Neural progenitor cell (in vitro differentiated cells): ENCODE data around the gene OVOL1. TPM values are rescaled to one million over a fixed set of nuclear protein-coding genes. Genes with fewer than 3 reads are reported as not detected.

Experiments
- DNase-seq: peaks from one replicate; pipeline ENCODE4 v3.0.0-alpha.2; 2016; ENCODE audit warnings: low spot score
- H2AFZ ChIP-seq: fragments of 200-600 bp; sonication (generic); replicated peaks from 2 replicates; pipeline ENCODE4 v1.6.1; 2016; ENCODE audit warnings: antibody characterized with exemption
- H3F3A ChIP-seq: fragments of 200-600 bp; sonication (generic); 2 replicates; pipeline ENCODE4 v1.6.1; 2016; ENCODE audit warnings: antibody characterized with exemption, low read depth
- H3K27ac ChIP-seq: fragments of 200-600 bp; sonication (generic); 2 replicates; pipeline ENCODE4 v1.5.1; 2016; ENCODE audit warnings: mild to moderate bottlenecking
- H3K27me3 ChIP-seq: fragments of 200-600 bp; sonication (generic); 2 replicates; pipeline ENCODE4 v1.6.1; 2016; ENCODE audit warnings: mild to moderate bottlenecking, moderate library complexity
- H3K36me3 ChIP-seq: fragments of 200-600 bp; sonication (generic); 2 replicates; pipeline ENCODE4 v1.5.1; 2016
- H3K4me1 ChIP-seq: fragments of 200-600 bp; sonication (generic); 2 replicates; pipeline ENCODE4 v1.6.1; 2016; ENCODE audit warnings: mixed run types
- H3K4me2 ChIP-seq: fragments of 200-600 bp; sonication (generic); 2 replicates; pipeline ENCODE4 v1.6.1; 2016
- H3K4me3 ChIP-seq: fragments of 200-600 bp; sonication (generic); 2 replicates; pipeline ENCODE4 v1.5.1; 2016
- H3K79me2 ChIP-seq: fragments of 200-600 bp; sonication (generic); 2 replicates; pipeline ENCODE4 v1.6.1; 2016; ENCODE audit warnings: low read depth
- H3K9ac ChIP-seq: fragments of 200-600 bp; sonication (generic); 2 replicates; pipeline ENCODE4 v1.6.1; 2016
- H3K9me3 ChIP-seq: fragments of 200-600 bp; sonication (generic); 2 replicates; pipeline ENCODE4 v1.5.1; 2016; ENCODE audit warnings: low read depth
- H4K20me1 ChIP-seq: fragments of 200-600 bp; sonication (generic); 2 replicates; pipeline ENCODE4 v1.6.1; 2016; ENCODE audit warnings: low read depth
- H3K27ac Mint-ChIP-seq: 3 replicates; pipeline ENCODE4 v1.8.0; 2021; ENCODE audit warnings: mixed read lengths
- H3K27me3 Mint-ChIP-seq: 2 replicates; pipeline ENCODE4 v1.8.0; 2022; ENCODE audit warnings: low read depth, mild to moderate bottlenecking, inconsistent platforms, moderate library complexity, mixed read lengths; ENCODE audit not compliant: insufficient read depth
- H3K36me3 Mint-ChIP-seq: 3 replicates; pipeline ENCODE4 v1.8.0; 2021; ENCODE audit warnings: mixed read lengths
- H3K4me1 Mint-ChIP-seq: 3 replicates; pipeline ENCODE4 v1.8.0; 2021; ENCODE audit warnings: mixed read lengths
- H3K4me3 Mint-ChIP-seq: 3 replicates; pipeline ENCODE4 v1.8.0; 2021; ENCODE audit warnings: mild to moderate bottlenecking, moderate library complexity, mixed read lengths
- H3K9me3 Mint-ChIP-seq: 3 replicates; pipeline ENCODE4 v1.8.0; 2020; ENCODE audit warnings: mixed read lengths
- EZH2 ChIP-seq: fragments of 200-600 bp; sonication (generic); IDR thresholded peaks from 2 replicates; pipeline ENCODE4 v1.6.1; 2017; ENCODE audit warnings: antibody characterized with exemption, mild to moderate bottlenecking, moderate library complexity
- EZH2phosphoT487 ChIP-seq: fragments of 200-600 bp; sonication (generic); IDR thresholded peaks from 2 replicates; pipeline ENCODE4 v1.6.1; 2017; ENCODE audit warnings: antibody characterized with exemption
- total RNA-seq: library from RNA; depleted of rRNA; stranded (reverse); fragments of >200 nt; gene quantifications from 2 replicates; pipeline ENCODE4 v1.2.3, GENCODE V29; 2015; ENCODE audit warnings: low replicate concordance
- TF ChIP-seq, protein P1 (sequence below): fragments of 200-600 bp; sonication (generic); IDR thresholded peaks from 2 replicates; pipeline ENCODE4 v1.5.1; 2017; ENCODE audit warnings: antibody characterized with exemption, mild to moderate bottlenecking

OVOL1 gene
- total RNA-seq, 1 donor from 2014 or later, result not detected

DNA sequence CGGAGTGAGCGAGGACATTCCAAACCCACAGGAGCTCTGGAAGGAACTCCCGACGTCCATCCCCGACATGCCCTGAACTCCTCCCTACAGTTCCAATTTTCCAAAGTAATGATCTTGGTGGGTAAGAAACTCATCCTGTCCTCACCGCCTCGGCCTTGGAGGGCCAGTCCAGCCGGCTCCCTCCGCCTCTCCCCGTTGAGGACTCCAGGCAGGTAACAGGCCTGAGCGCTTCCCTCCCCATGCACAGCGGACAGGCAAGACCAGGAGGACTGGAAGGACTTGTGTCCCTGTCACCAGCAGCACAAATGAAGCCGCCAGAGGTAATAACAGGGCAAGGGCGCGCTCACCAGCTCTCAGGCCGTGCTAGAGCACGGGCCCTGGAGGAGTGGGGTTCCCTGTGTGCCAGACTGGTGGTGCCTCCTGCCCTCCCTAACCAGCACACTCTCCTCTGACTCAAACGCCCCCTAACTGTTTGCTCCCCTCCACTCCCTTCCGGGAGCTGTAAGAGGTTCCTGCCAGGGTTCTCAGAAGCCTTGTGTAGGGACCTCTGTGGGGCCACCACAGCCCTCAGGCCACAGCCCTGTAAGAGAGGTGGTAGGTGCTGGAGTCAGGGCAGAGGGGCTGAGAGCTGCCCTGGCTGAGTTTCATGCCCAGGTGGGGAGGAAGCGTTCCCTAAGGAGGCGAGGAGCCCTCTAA, 17.1 kb downstream of the OVOL1 start:
- Mint-ChIP-seq H3K4me1 (no peaks in the 10 kb centered on the region), H3K27me3 (peaks cover 8% of the 10 kb centered on the region), H3K9me3 (no peaks in the 10 kb centered on the region), H3K27ac (no peak overlapping the region), H3K36me3 (no peaks in the 10 kb centered on the region), H3K4me3 (no peak overlapping the region)
- H3K79me2 ChIP-seq, result no peaks in the 10 kb centered on the region
- H3K9ac ChIP-seq, result no peak overlapping the region
- no peak for DNase-seq
- no peak overlapping the region for H3K4me2 ChIP-seq
- no peak overlapping the region for H2AFZ ChIP-seq
- H3K4me1 ChIP-seq, result peaks cover under 1% of the 10 kb centered on the region
- H3K36me3 ChIP-seq, result no peaks in the 10 kb centered on the region
- no peak overlapping the region for H3K4me3 ChIP-seq
- H3K9me3 ChIP-seq, result no peaks in the 10 kb centered on the region
- no peaks in the 10 kb centered on the region for H3F3A ChIP-seq
- no peaks in the 10 kb centered on the region for H3K27me3 ChIP-seq
- H4K20me1 ChIP-seq, result no peaks in the 10 kb centered on the region
- no peak overlapping the region for H3K27ac ChIP-seq
- TF ChIP-seq EZH2phosphoT487, result no peak
- TF ChIP-seq EZH2, result no peak
- TF ChIP-seq, protein P1, sequence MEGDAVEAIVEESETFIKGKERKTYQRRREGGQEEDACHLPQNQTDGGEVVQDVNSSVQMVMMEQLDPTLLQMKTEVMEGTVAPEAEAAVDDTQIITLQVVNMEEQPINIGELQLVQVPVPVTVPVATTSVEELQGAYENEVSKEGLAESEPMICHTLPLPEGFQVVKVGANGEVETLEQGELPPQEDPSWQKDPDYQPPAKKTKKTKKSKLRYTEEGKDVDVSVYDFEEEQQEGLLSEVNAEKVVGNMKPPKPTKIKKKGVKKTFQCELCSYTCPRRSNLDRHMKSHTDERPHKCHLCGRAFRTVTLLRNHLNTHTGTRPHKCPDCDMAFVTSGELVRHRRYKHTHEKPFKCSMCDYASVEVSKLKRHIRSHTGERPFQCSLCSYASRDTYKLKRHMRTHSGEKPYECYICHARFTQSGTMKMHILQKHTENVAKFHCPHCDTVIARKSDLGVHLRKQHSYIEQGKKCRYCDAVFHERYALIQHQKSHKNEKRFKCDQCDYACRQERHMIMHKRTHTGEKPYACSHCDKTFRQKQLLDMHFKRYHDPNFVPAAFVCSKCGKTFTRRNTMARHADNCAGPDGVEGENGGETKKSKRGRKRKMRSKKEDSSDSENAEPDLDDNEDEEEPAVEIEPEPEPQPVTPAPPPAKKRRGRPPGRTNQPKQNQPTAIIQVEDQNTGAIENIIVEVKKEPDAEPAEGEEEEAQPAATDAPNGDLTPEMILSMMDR, result no peak

GRCh38 chr11:65806979-65807378, 20.1 kb downstream of the OVOL1 start:
- Histone ChIP-seq H3K4me3 (no peak overlapping the region), H2AFZ (no peak overlapping the region), H3K27me3 (no peaks in the 10 kb centered on the region), H3K36me3 (no peaks in the 10 kb centered on the region), H3K4me1 (no peaks in the 10 kb centered on the region), H3K9ac (no peak overlapping the region), H3K79me2 (no peaks in the 10 kb centered on the region), H3F3A (no peaks in the 10 kb centered on the region), H3K9me3 (no peaks in the 10 kb centered on the region), H4K20me1 (no peaks in the 10 kb centered on the region), H3K4me2 (no peak overlapping the region), H3K27ac (no peak overlapping the region)
- Mint-ChIP-seq H3K36me3 (no peaks in the 10 kb centered on the region), H3K4me1 (no peaks in the 10 kb centered on the region), H3K27ac (no peak overlapping the region), H3K4me3 (no peak overlapping the region), H3K9me3 (no peaks in the 10 kb centered on the region), H3K27me3 (peaks cover 10% of the 10 kb centered on the region)
- no peak for DNase-seq
- TF ChIP-seq EZH2 (no peak), EZH2phosphoT487 (no peak)
- TF ChIP-seq, protein P1, result no peak

- Histone ChIP-seq H3K79me2 (no peaks in the 10 kb centered on the region), H3K4me1 (no peaks in the 10 kb centered on the region), H3K9me3 (no peaks in the 10 kb centered on the region), H3K9ac (no peak overlapping the region), H3K27ac (no peak overlapping the region), H2AFZ (no peak overlapping the region), H3K36me3 (no peaks in the 10 kb centered on the region), H3F3A (no peaks in the 10 kb centered on the region), H3K4me3 (no peak overlapping the region), H4K20me1 (no peaks in the 10 kb centered on the region), H3K4me2 (no peak overlapping the region), H3K27me3 (no peaks in the 10 kb centered on the region)
- TF ChIP-seq EZH2phosphoT487 (no peak), EZH2 (no peak)
- TF ChIP-seq, protein P1, result no peak
- Mint-ChIP-seq H3K9me3 (no peaks in the 10 kb centered on the region), H3K27ac (no peak overlapping the region), H3K4me3 (no peak overlapping the region), H3K4me1 (no peaks in the 10 kb centered on the region), H3K36me3 (no peaks in the 10 kb centered on the region), H3K27me3 (peaks cover 6% of the 10 kb centered on the region)
- DNase-seq, result no peak
Observed at GRCh38 chr11:65808744-65809341, 22.0 kb downstream of the OVOL1 start.
